Muscle layer of colon (tissue), 2 donors: ENCODE data around the gene RGS9.

Experiments
- H3K27ac ChIP-seq: one replicate; pipeline ENCODE4 v1.7.0; 2013; ENCODE audit warnings: low read depth, mild to moderate bottlenecking, low read length, moderate library complexity
- H3K27me3 ChIP-seq, 2 donors: one replicate each; pipeline ENCODE4 v1.7.0; 2013; ENCODE audit warnings: low read length in 2 of 2, mild to moderate bottlenecking in 2 of 2; ENCODE audit not compliant: insufficient read depth in 2 of 2, control insufficient read depth in 1 of 2
- H3K36me3 ChIP-seq: one replicate; pipeline ENCODE4 v1.7.0; 2013; ENCODE audit warnings: mild to moderate bottlenecking, low read length; ENCODE audit not compliant: insufficient read depth
- H3K4me1 ChIP-seq: one replicate; pipeline ENCODE4 v1.7.0; 2013; ENCODE audit warnings: mild to moderate bottlenecking, low read length; ENCODE audit not compliant: insufficient read depth
- H3K4me3 ChIP-seq, 2 donors: one replicate each; pipeline ENCODE4 v1.7.0; 2013; ENCODE audit warnings: low read length in 2 of 2, low read depth in 1 of 2, mild to moderate bottlenecking in 1 of 2, moderate library complexity in 1 of 2
- H3K9ac ChIP-seq: one replicate; pipeline ENCODE4 v1.7.0; 2013; ENCODE audit warnings: low read length
- H3K9me3 ChIP-seq: one replicate; pipeline ENCODE4 v1.7.0; 2013; ENCODE audit warnings: mild to moderate bottlenecking, low read length
- donor health status: abdominal sarcoma.
- donor health status: Adenocarcinoma of cecum.

RGS9 gene

GRCh38 chr17:65227637-65228036 lies 90.5 kb downstream of the RGS9 start:
- H3K27me3 ChIP-seq: peaks cover 0 to 7% of the 10 kb centered on the region in 2 donors
- no peak overlapping the region for H3K27ac ChIP-seq
- H3K4me3 ChIP-seq: no peak overlapping the region
- peaks cover 6% of the 10 kb centered on the region for H3K4me1 ChIP-seq
- H3K36me3 ChIP-seq: no peaks in the 10 kb centered on the region
- no peaks in the 10 kb centered on the region for H3K9me3 ChIP-seq
- no peak overlapping the region for H3K9ac ChIP-seq

GRCh38 chr17:65228287-65228686 lies 91.1 kb downstream of the RGS9 start:
- no peaks in the 10 kb centered on the region for H3K9me3 ChIP-seq
- peaks cover 0 to 7% of the 10 kb centered on the region in 2 donors for H3K27me3 ChIP-seq
- H3K9ac ChIP-seq: no peak overlapping the region
- peaks cover 6% of the 10 kb centered on the region for H3K4me1 ChIP-seq
- no peak overlapping the region for H3K4me3 ChIP-seq
- no peaks in the 10 kb centered on the region for H3K36me3 ChIP-seq
- no peak overlapping the region for H3K27ac ChIP-seq

GRCh38 chr17:65228734-65229620 lies 91.8 kb downstream of the RGS9 start:
- no peaks in the 10 kb centered on the region for H3K36me3 ChIP-seq
- H3K9me3 ChIP-seq: no peaks in the 10 kb centered on the region
- H3K27me3 ChIP-seq: peaks cover 0 to 7% of the 10 kb centered on the region in 2 donors
- H3K4me3 ChIP-seq: no peak overlapping the region
- H3K27ac ChIP-seq: no peak overlapping the region
- H3K4me1 ChIP-seq: peaks cover 6% of the 10 kb centered on the region
- H3K9ac ChIP-seq: no peak overlapping the region

- H3K27me3 ChIP-seq: peaks cover 0 to 7% of the 10 kb centered on the region in 2 donors
- no peak overlapping the region for H3K4me3 ChIP-seq
- H3K36me3 ChIP-seq: no peaks in the 10 kb centered on the region
- no peaks in the 10 kb centered on the region for H3K9me3 ChIP-seq
- H3K4me1 ChIP-seq: peaks cover 6% of the 10 kb centered on the region
- no peak overlapping the region for H3K9ac ChIP-seq
- H3K27ac ChIP-seq: no peak overlapping the region
These were observed 92.4 kb downstream of the RGS9 start for GRCh38 chr17:65229621-65229995.

GRCh38 chr17:65230040-65230439 lies 92.9 kb downstream of the RGS9 start:
- Histone ChIP-seq H3K36me3 (no peaks in the 10 kb centered on the region), H3K9me3 (no peaks in the 10 kb centered on the region), H3K27ac (no peak overlapping the region), H3K4me3 (no peak overlapping the region), H3K4me1 (peaks cover 6% of the 10 kb centered on the region), H3K27me3 (peaks cover 0 to 6% of the 10 kb centered on the region in 2 donors), H3K9ac (no peak overlapping the region)

GRCh38 chr17:65231086-65231485 lies 93.9 kb downstream of the RGS9 start:
- Histone ChIP-seq H3K4me1 (peaks cover 6% of the 10 kb centered on the region), H3K27ac (no peak overlapping the region), H3K9ac (no peak overlapping the region), H3K9me3 (no peaks in the 10 kb centered on the region), H3K36me3 (no peaks in the 10 kb centered on the region), H3K4me3 (no peak overlapping the region), H3K27me3 (peaks cover 0 to 3% of the 10 kb centered on the region in 2 donors)

- H3K27me3 ChIP-seq: peaks cover 0 to 3% of the 10 kb centered on the region in 2 donors
- H3K4me1 ChIP-seq: peaks cover 6% of the 10 kb centered on the region
- no peaks in the 10 kb centered on the region for H3K9me3 ChIP-seq
- H3K36me3 ChIP-seq: no peaks in the 10 kb centered on the region
- H3K9ac ChIP-seq: no peak overlapping the region
- no peak overlapping the region for H3K4me3 ChIP-seq
- H3K27ac ChIP-seq: no peak overlapping the region
These were observed 94.6 kb downstream of the RGS9 start for GRCh38 chr17:65231662-65232335.

GRCh38 chr17:65235284-65235683 lies 98.1 kb downstream of the RGS9 start:
- H3K36me3 ChIP-seq: no peaks in the 10 kb centered on the region
- peaks cover 0 to 3% of the 10 kb centered on the region in 2 donors for H3K27me3 ChIP-seq
- H3K4me3 ChIP-seq: no peak overlapping the region
- no peak overlapping the region for H3K9ac ChIP-seq
- no peaks in the 10 kb centered on the region for H3K4me1 ChIP-seq
- H3K27ac ChIP-seq: no peak overlapping the region
- H3K9me3 ChIP-seq: no peaks in the 10 kb centered on the region

- no peak overlapping the region for H3K27ac ChIP-seq
These were observed 99.2 kb downstream of the RGS9 start for GRCh38 chr17:65236321-65236720.

GRCh38 chr17:65243838-65244625 lies 106.9 kb downstream of the RGS9 start:
- no peak overlapping the region for H3K4me3 ChIP-seq
- no peaks in the 10 kb centered on the region for H3K9me3 ChIP-seq
- H3K27ac ChIP-seq: no peak overlapping the region
- no peaks in the 10 kb centered on the region for H3K27me3 ChIP-seq
- no peaks in the 10 kb centered on the region for H3K36me3 ChIP-seq
- no peak overlapping the region for H3K9ac ChIP-seq
- no peaks in the 10 kb centered on the region for H3K4me1 ChIP-seq

More at GRCh38 chr17:65236321-65236720, 99.2 kb downstream of the RGS9 start:
- Histone ChIP-seq H3K9me3 (no peaks in the 10 kb centered on the region), H3K36me3 (no peaks in the 10 kb centered on the region), H3K4me1 (no peaks in the 10 kb centered on the region), H3K27me3 (peaks cover 0 to 3% of the 10 kb centered on the region in 2 donors), H3K9ac (no peak overlapping the region), H3K4me3 (no peak overlapping the region)

GRCh38 chr17:65246252-65246651 lies 109.1 kb downstream of the RGS9 start:
- Histone ChIP-seq H3K4me3 (no peak overlapping the region), H3K4me1 (no peaks in the 10 kb centered on the region), H3K27ac (no peak overlapping the region), H3K9me3 (no peaks in the 10 kb centered on the region), H3K27me3 (no peaks in the 10 kb centered on the region), H3K9ac (no peak overlapping the region), H3K36me3 (no peaks in the 10 kb centered on the region)
